RWPE1 (cell line): Measurements from ENCODE around the gene NASP.

Experiments used
- CTCF ChIA-PET: fragments of 350-600 bp; sonication (Branson Sonifier 250); formaldehyde crosslinking; extraction: SDS; loops from one replicate; lab custom pipeline; 2021; lab: Yijun Ruan, JAX
- POLR2A ChIA-PET: fragments of 400-600 bp; formaldehyde crosslinking; extraction: SDS; loops from one replicate; lab custom pipeline; 2020; ENCODE audit warnings: antibody characterized with exemption; ENCODE audit not compliant: low non-redundant PET; lab: Yijun Ruan, JAX
- DNase-seq: peaks from one replicate; pipeline ENCODE4 v3.0.0; 2012; ENCODE audit warnings: low spot score
- H3K27ac ChIP-seq: fragments of 450-650 bp; 2 replicates; pipeline ENCODE4 v1.5.1; 2017
- TF ChIP-seq, protein P1 (sequence below): fragments of 450-650 bp; conservative IDR thresholded peaks from 2 replicates; pipeline ENCODE4 v1.5.1; 2017; ENCODE audit warnings: low read depth, mild to moderate bottlenecking

Gene NASP

DNA sequence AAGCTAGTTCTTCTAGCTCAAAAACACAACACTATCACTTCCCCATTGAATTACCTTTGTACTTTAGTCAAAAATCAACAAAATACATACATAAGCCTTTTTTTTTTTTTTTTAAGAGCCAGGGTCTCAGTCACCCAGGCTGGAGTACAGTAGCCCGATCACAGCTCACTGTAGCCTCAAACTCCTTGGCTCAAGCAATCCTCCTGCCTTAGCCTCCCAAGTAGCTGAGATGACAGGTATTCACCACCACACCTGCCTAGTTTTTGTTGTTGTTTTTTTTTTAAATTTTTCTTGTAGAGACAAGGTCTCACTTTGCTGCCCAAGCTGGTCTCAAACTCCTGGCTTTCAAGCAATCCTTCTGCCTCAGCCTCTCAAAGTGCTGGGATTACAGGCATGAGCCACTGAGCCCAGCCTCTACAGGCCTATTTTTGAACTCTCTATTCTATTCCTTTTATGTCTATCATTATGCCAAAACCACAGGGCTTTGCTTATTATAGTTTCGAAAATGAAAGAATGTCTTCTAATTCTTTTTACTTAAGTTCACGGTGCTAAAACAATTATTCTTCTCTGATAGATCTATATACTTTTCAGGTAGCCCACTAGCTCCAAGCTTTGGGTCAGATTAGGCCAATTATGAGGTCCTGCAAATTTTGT, 72.9 kb downstream of the NASP start:
- CTCF ChIA-PET: interaction anchor here (0.6 kb wide), 1 partner anchor 171 kb away, joined by 5 read pairs; no protein-coding TSS in a partner anchor
- POLR2A ChIA-PET: interaction anchor here (0.6 to 0.7 kb wide), 2 partner anchors 9 to 10 kb away, joined by 4 to 6 read pairs; no protein-coding TSS in a partner anchor
- no peak for DNase-seq
- no peak overlapping the region for H3K27ac ChIP-seq
- TF ChIP-seq, protein P1, sequence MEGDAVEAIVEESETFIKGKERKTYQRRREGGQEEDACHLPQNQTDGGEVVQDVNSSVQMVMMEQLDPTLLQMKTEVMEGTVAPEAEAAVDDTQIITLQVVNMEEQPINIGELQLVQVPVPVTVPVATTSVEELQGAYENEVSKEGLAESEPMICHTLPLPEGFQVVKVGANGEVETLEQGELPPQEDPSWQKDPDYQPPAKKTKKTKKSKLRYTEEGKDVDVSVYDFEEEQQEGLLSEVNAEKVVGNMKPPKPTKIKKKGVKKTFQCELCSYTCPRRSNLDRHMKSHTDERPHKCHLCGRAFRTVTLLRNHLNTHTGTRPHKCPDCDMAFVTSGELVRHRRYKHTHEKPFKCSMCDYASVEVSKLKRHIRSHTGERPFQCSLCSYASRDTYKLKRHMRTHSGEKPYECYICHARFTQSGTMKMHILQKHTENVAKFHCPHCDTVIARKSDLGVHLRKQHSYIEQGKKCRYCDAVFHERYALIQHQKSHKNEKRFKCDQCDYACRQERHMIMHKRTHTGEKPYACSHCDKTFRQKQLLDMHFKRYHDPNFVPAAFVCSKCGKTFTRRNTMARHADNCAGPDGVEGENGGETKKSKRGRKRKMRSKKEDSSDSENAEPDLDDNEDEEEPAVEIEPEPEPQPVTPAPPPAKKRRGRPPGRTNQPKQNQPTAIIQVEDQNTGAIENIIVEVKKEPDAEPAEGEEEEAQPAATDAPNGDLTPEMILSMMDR: no peak

DNA sequence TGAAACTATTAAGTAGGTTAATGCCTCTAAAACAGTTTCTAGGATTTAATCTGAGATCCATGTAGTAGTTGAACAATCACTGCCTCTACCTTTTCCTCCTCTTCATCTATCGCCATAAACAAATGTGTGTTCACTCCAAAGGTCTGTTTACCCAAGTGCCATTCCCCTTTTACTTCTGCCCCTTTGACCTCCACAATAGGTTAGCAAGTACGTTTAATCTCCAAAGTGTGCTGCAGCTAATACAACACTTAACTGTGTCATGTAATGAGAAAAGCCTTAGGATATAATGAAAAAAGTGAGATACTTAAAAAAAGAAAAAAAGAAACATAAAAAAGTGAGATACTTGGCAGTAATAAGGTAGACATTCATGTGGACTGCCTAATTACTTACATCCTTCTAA, 74.3 kb downstream of the NASP start:
- H3K27ac ChIP-seq: no peak overlapping the region
- CTCF ChIA-PET: no interaction called here
- POLR2A ChIA-PET: interaction anchor here (0.6 kb wide), 1 partner anchor 116 kb away, joined by 5 read pairs; no protein-coding TSS in a partner anchor
- no peak for DNase-seq
- TF ChIP-seq, protein P1: no peak

DNA sequence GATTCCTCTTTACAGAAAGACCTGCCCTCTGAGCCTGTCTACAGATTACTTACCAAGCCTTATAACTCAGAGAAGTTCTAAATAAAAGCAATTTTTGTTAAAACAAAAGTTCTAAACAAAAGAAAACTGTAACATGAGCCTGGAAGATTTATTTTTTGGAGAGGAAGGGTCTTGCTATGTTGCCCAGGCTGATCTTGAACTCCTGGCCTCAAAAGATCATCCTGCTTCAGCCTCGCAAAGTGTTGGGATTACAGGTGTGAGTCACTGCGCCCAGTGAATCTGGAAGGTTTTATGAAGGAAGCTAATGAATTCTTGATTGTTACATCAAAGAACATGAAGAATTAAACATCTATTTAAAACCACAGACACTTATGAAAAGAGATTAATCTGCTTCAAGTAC, 75.4 kb downstream of the NASP start:
- ChIA-PET POLR2A (no interaction called here), CTCF (interaction anchor here (0.5 kb wide), 1 partner anchor 21 kb away, joined by 3 read pairs; no protein-coding TSS in a partner anchor)
- TF ChIP-seq, protein P1: no peak
- no peak for DNase-seq
- H3K27ac ChIP-seq: no peak overlapping the region

DNA sequence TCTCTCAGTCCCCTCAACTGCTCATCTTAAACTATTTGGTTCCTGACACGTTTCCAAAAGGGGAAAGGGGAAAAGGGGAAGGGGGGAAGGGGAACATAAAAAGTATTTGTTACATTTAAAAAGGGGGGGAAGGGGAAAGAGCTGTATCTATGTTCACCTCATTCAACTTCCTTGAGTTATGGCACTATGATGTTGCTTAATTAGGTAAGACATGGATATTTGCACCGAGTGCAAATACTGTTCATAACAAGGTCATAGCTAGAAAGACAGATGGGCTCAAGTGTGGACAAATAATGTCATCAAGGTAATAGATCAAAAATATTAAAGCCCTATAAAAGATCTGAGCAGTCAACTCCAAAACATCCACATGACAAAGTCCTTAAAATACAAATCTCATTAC, 76.5 kb downstream of the NASP start:
- POLR2A ChIA-PET: no interaction called here
- DNase-seq: no peak
- TF ChIP-seq, protein P1: no peak
- no peak overlapping the region for H3K27ac ChIP-seq
- CTCF ChIA-PET: no interaction called here

DNA sequence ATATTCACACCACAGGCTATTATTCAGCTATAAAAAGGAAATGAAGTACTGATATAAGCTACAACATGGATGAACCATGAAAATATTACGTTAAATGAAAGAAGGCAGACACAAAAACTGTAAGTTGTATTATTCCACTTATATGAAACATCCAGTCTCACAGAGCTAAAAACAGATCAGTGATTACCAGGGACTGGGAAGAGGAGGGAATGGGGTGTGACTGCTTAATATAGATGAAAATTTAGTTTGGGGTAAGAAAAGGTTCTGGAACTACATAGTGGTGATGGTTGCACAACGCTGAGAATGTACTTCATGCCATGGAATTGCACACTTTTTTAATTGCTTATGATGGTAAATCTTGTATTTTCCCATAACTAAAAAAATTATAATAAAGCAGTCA, 83.0 kb downstream of the NASP start:
- TF ChIP-seq, protein P1: no peak
- DNase-seq: no peak
- CTCF ChIA-PET: no interaction called here
- POLR2A ChIA-PET: no interaction called here
- no peak overlapping the region for H3K27ac ChIP-seq

DNA sequence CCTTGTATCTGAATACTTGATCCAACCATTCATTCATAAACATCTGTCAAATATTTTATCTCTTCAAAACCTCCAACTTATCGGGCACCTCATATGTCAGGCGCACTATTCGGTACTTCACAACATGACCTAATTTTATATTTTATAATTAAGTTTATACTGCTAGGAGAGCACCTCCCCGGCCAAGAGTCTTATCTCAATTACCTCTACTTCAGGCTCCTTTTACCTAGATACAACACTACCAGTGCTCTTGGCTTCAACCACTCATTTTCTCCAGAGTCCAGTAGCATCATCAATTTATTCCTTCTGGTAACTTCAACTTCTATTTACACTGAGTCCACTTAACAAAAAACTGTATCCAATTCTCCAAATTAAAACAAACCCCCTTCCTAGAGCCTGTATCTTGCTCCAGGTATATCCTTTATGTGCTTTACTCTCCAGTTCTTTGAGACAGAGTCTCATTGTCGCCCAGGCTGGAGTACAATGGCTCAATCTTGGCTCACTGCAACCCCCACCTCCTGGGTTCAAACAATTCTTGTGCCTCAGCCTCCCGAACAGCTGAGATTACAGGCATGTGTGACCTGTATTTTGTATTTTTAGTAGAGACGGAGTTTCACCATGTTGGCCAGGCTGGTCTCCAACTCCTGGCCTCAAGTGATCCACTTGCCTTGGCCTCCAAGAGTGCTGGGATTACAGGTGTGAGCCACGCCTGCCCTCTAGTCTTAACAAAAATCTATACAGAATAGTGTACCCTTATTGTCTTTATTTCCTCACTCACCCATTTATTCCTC, 83.7 kb downstream of the NASP start:
- ChIA-PET POLR2A (no interaction called here), CTCF (no interaction called here)
- no peak for DNase-seq
- no peak overlapping the region for H3K27ac ChIP-seq
- TF ChIP-seq, protein P1: no peak
